HG03460 (cell line): ENCODE results near the gene PRKAG2.
"Not testable (repeated sequence)": the region's sequence is repeated elsewhere in the genome, so short reads cannot be mapped to it uniquely, and the experiment has no call there.

Experiments used
- ATAC-seq: cut with Tn5 transposase; IDR thresholded peaks from one replicate; pipeline ENCODE4 v1.9.1; 2021; ENCODE audit not compliant: unreplicated experiment

Gene PRKAG2

DNA sequence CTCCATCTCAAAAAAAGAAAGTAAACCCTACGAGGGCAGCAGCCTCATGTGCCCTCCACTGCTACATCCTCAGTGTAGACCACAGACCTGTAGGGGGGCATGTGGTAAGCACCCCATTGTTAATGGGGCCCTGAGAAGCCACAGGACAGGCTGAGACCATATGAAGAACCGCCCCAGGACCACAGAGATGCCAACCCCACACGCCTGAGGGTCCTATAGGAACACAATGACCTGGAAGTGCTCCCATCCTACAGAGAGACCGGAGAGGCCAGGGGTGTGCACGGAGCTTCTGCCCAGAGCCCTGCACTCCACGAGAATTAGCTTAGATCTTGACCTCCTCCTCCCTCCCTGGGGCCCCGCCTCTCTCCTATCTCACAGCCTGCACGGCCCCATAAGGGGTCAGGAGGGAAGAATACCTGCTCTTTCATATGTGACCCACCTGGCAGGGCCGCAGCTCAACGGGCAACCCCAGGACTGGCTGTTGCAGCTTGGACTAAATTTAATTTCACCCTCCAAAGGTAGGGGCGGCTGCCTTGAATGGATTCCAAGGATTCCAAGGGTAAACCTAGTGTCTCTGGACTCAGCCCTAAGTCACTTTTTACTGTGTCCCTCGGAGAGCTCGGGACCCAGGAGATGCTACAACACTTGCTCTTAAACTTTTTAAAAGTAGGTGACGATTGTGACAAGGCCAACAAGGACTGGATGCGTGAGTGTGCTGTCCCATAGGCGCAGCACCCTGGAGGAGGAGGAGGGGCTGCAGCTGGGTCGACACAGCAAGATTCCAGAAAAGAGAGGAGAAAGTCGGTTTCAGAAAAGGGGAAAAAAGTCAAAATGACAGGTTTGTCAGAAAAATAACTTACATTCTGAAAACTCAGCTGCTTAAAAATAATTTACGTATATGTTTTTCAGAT, 24.2 kb downstream of the PRKAG2 start:
- ATAC-seq: no peak

DNA sequence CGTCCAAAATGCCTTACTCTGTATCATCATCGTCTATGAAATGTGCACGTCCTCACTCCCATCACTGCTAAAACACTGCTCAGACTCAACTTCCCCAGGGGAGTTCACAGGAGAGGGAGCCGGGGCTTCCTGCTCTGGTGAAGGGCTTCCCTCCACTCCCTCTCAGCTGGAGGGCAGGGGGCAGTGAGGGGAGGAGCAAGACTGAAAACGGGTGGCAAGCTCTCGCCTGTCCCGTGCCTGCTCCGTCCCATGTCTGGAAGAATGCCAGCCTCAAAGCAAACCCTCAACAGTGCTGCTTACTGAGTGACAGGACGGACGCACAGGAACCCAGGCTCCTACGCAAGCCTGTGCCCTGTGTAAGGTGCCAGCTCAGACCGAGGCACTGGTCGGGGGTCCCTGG, 25.1 kb downstream of the PRKAG2 start:
- ATAC-seq: no peak

DNA sequence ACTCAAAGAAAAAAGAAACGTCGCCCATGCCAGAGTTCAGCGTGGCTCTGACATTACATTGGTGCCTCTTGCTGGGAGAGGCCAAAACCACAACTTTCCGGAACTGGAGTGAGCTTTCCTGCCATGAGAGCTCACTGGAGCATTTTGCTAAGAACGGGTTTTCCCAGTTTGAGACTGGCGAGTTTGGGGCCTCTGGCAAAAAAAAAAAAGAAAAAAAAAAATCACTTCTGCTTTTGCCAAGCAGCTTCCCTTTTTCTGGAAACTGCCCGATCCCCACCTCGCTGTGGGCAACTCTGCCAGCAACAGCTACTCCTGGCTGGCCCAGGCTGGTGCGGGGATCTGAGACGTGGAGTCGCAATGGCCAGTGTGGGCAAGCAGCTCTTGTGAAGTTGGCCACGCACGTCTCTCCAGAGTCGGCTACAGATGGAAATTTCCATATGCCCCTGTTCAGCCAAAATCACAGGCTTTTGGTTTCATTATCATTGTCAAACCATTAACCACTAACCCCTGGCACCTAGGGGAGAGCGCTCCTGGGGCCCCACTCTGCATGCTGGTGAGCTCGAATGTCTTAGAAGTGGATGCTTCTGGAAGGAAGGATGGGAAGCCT, 25.7 kb downstream of the PRKAG2 start:
- no peak for ATAC-seq

DNA sequence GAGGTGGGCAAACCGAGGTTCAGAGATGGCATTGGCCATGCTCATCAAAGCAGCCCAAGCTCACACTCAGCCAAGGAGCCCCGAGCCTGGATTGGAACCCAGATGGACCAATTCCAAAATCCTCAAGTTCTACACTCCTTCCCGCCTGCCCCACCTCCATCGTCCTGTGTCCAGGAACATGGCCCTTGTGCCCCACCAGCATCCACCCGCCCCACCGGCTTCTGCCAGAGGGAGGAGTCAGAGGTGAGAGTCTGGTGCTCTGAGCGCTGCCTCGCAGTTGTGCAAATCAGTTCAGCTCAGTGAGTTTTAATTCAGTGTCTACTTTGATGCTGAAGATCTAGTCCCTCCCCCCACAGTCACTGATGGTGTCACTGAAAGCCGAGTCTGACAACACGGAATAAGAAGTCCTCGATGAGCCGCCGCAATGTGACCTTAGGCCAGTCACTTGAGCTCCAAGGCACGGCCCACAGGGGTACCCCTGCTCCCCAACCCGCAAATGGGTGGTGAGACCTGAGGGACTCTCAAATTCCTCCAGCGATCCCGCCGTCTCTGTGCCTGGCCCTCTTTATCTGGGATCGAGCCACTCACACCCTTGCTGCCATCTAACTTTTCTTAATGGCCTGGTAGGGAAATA, 26.3 kb downstream of the PRKAG2 start:
- no peak for ATAC-seq

DNA sequence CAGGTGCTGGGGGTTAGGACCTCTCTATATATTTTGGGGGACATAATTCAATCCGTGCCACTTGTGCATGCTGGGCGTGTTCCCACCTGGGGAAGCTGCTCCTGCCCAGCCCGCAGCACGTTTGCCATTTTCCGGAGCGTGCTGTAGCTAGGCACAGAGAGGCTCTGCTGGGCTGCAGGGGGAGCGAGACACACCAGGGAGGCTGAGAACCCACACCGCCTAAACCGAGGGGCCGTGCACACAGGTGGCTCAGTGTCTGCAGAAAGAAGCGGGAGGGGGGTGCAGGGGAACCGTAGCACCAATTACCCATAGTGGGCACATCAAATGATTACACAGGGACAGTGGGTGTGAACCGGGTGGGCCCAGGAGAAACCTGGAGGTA, 27.0 kb downstream of the PRKAG2 start:
- ATAC-seq: no peak

DNA sequence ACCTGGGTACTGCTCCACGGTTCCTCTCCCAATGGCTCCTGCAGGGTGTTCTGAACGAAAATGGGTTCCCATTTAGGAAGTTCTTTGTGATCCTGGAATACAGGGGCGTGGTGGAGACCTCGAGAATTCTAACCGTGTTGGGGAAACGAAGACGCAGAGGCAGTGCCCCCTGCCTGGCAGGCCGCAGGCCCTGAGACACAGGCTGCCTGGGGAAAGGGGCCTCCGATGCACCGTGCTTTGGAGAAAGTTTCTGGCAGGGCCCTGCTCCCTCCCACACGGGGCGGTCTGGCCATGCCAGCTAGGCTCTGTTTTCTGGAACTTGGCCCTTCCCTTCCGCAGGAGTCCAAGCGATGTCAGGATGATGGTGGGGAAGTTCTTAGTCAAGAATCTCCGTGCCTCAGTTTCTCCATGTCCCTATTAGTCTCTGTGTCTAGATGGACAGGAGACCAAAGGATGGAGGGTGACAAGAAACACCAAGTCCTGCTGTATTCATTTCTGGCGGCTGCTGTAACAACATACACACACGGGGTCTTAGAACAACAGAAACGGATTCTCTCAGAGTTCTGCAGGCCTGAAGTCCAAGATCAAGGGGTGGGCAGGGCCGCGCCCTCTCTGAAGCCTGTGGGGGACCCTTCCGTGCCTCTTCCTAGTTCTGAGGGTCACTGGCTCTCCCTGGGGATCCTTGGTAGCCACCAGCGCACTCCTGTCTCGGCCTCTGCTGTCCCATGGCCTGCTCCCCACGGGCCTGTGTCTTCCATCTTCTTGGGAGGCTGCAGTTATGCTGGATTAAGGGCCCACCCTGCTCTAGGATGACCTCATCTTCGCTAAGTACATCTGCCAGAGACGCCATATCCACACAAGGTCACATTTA, 27.7 kb downstream of the PRKAG2 start:
- ATAC-seq: no peak

DNA sequence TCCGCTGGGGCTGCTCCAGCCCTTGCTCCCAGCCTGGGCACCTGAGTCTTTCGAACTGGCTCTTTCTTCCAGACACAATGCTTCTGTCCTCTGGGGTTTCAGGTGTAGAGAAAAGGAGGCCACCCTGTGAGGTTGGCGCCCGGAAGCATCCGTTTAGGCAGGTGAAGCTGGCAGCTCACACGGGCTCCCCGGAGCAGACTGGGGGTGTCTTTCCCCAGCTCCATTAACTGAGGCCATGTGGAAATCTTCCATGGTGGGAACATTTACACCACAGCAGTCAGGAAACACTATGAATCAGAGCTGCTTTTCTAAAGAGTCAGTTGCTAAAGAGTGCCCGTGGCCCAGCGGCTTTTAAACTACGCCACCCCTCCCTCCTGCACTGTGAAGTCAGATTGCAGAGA, 29.2 kb downstream of the PRKAG2 start:
- ATAC-seq: no peak

DNA sequence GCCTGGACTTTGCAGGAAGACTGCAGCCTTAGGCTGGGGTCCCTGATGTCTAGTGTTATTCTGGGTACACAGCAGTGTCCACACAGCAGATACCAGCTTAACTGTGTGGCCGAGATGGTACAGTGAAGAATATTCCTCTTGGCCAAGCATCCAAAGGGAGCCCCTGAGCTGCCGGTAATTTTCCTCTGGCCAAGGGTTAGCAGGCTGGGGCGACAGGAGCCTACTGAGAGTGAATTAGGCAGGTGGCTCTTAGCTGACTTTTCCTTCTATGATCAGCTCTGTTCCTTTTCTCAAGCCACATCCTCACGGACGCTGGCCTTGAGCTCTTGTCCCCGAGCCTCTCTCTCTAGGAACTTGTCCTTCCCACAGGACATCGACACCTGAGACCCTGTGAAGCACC, 29.8 kb downstream of the PRKAG2 start:
- ATAC-seq: no peak

DNA sequence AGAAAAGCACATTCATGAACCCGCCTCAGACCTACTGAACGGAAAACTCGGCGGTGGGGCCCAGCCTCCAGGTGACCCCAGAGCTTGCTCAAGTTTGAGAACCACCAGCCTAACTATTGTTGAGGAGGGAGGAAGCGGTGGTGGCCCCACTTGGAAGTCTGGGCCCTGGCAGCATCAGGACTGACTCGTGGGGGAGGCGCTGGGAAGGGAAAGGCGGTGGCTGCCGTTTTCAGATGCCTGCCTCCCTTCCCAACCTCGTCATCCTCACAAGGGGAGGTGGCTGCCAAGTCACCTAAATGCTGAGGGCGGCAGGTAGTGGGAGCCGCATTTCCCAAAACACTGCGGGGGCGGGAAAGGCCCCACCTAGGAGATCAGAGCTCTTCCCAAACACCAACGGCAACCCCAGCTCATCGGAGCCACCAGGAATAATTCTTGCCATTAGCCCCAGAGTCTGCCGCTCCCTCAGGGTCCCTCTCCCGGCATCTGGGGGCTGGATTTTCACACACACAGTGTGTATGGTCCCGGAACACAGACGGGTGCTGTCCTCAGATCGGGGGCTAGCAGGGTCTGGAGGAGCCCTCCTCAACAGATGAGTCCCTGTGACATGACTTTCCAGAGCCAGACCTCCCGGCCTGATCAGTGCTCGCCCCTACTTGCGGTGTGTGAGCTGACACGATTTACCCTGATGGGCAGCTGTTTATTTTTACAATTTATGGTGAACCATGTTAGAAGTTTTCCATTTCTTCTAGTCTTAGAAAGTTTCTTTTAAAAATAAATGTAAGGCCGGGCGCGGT, 31.3 kb downstream of the PRKAG2 start:
- ATAC-seq: no peak

DNA sequence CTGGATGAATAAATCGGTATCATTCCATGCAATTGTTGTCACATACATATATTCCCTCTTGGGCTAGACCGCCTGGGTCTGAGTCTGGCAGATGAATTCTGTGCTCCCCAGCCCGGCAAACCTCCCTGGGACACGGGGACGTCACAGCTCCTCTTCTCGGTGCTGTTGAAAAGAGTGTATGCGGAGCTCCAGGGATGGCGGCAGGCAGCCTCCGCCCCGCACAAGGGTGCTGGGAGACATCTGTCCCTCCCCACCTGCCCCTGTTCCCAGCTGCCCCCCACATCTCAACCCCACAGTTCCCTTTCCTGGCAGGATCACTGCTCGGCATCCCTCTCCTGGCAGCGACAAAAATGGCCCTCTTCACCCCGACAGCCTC, 32.1 kb downstream of the PRKAG2 start:
- no peak for ATAC-seq

DNA sequence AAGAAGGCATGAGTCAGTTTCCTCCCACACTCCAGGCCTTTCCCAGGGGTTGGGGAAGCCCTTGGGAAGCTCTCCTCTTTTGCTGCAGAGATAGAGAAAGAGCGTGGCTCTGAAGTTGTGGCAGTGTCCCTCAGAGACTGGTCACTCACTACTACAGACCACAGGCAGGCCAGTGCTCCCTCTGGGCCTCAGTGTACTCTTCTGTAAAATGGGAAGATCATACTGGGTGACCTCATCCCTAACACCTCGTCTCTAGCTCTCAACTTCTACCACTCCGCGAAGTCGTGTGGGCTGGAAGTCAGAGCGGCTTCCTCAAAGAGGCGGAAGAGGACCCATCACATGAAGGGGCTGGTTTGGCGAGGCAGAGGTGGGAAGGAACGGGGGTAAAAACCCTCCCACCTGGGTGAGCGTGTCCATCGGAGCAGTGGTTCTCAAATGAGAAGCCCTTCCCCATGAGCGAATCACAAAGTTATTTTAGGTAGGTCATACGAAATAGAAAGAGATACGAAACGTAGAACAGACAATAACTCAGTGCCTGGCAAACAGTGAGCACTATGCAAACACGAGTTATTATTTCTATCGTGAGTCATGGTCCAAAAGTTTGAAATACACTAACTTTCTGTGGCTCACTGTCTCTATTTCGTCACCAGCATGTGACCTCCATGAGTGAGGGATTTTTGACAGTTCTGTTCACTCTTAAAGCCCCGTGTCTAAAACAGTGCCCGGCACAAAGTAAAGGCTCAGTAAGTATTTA, 32.7 kb downstream of the PRKAG2 start:
- ATAC-seq: no peak

DNA sequence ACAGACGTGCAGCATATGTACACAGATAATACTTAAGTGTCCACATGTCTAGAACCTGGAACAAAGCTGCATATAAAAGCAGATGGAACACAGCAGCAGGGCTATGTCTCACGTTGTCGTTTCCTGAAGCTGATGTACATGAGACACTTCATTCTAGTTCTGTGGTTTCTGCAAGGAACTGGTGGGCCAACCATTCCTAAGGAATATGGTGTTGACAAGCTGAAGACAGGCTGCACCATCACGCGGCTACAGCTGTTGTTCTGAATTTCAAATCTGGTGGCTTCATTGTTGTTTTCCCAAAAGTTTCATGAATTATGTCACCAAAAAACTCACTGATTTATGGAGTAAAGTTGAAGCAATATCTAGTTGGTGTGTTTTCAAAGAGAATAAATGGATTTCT, 33.7 kb downstream of the PRKAG2 start:
- no peak for ATAC-seq

DNA sequence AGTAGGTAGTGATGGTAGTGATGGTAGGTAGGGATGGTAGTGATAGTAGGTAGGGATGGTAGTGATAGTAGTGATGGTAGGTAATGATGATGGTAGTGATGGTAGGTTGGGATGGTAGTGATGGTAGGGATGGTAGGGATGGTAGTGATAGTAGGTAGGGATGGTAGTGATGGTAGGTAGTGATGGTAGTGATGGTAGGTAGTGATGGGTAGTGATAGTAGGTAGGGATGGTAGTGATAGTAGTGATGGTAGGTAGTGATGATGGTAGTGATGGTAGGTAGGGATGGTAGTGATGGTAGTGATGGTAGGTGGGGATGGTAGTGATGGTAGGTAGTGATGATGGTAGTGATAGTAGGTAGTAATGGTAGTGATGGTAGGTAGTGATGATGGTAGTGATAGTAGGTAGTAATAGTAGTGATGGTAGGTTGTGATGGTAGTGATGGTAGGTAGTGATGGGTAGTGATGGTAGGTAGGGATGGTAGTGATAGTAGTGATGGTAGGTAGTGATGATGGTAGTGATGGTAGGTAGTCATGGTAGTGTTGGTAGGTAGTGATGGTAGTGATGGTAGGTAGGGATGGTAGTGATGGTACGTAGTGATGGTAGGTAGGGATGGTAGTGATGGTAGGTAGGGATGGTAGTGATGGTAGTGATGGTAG, 35.4 kb downstream of the PRKAG2 start:
- ATAC-seq: not testable (repeated sequence)

DNA sequence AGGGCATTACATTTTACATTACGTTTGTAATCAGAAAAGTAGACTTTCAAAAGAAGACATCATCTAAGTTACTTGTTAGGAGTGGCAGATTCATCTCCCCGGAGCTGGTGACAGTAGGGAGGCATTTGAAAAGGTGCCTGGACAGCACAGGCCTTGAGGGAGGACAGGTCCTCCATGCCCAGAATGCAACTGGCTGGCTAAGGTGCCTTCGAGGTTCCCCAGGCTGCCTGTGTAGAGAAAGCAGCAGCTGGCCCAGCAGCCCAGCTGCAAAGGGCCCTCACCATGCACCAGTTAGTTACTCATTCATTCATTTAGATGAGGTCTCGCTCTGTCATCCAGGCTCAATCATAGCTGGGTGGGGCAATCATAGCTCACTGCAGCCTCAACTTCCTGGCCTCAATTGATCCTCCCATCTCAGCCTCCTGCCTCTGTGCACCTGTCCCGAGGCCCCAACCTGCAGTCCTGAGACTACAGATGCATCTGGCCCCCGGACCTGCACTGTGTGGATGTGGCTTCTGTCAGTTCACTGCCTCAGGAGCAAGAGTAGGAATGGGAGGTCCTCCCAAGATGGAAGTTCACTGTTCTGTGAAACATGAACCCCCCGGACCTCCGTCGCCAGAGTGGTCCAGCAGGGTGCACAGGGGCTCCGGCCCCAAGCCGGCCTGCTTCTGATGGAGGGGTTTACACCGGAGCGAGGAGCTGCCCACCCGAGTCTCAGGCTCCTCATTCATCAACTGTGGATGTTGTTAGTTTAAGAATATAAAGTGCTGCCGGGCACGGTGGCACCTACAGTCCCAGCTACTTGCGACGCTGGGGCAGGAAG, 36.6 kb downstream of the PRKAG2 start:
- ATAC-seq: no peak

DNA sequence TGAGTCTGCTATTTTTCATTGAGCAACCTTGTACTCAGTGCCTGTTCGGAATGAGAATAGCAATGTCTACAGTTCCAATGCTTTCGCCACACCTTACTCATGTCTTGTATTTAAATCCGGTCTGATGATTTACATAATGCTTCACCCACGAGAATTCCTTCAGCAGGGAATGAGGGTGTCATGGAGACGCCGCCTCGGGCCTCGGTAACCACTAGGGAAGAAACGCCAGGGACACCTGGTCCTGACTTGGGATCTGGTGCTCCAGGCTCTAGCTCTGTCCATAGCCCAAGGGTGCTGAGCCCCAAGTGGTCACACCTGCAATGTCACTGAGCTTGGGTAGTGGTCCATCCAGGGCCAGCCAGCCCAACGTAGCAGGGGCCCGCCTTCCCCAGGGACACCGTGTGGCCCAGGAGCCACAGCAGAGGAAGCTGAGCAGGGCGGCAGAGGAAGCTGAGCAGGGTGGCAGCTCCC, 37.4 kb downstream of the PRKAG2 start:
- no peak for ATAC-seq

DNA sequence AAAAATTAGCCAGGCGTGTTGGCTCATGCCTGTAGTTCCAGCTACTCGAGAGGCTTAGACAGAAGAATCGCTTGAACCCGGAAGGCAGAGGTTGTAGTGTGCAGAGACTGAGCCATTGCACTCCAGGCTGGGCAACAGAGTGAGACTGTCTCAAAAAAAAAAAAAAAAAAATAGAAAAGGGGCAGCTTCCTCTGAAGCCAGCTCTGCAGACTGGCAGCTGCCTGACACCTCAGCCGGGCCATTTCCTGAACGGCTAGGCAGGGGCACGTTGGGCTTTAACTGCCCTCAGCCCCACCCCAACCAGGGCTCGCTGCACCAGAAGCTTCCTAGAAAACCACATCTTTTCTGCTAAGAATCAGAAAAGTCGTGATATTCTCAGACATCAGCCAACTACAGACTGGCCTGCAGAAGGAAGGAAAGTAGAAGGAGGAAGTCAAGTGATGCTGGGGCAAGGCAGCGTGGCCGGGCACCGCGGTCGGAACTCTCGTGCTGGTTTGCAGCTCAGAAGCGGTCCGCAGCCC, 38.0 kb downstream of the PRKAG2 start:
- peak; percentile 81 for ATAC-seq

DNA sequence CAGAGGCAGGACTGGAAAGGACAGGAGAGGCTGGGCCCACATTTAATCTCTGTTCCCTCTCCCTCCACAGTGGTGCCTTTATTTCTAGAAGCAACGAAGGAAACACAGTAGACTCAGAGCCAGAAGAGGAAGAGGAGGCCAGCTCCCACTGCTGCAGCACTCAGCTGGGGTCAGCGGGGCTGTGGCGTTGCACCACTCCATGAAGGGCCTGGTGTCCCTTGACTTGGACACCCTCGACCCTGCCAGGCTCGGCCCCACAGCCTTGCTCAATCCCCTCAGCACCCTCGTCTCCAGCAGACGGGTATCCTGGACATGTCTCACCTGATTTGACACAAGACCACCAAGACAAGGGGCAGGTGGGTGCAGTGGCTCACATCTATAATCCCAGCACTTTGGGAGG, 38.8 kb downstream of the PRKAG2 start:
- no peak for ATAC-seq
